Measurements from ENCODE around the gene DHX40. TPM values are rescaled to one million over a fixed set of nuclear protein-coding genes. Genes with fewer than 3 reads are reported as not detected.

The DHX40 gene
- total and polyA plus RNA-seq, 2 of the 8 experiments (the other 6 are each of a cell fraction or from before 2014, with no cell fraction given), result 13.5 to 28.3 TPM

DNA sequence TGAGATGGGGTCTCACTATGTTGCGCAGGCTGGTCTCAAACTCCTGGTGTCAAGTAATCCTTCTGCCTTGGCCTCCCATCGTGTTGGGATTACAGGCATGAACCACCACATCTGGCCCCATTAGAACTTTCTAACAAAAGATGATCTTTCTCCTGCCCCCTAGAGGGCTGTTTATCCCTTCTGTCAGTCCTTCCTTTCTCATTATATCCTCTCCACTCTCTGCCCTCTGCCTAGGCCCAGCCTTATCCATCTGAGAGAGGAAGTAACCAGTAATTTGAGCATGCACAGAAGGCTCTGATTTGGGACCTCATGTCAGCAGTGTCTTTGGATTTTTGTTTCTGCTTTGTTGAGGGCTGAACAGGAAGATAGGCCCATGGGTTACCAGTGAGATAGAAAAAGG is 4.4 kb upstream of the DHX40 start:
- POLR2A ChIA-PET (ENCODE audit: partially characterized antibody), result no interaction called here
- peak overlapping the region; percentile 75; the same call in 1 of the 2 replicates for H2AFZ ChIP-seq (ENCODE audit: low read length)

More for the DNA sequence above, 4.4 kb upstream of the DHX40 start:
- Histone ChIP-seq H3K23ac (ENCODE audit: insufficient read length) (no peak overlapping the region), H3K14ac (ENCODE audit: insufficient read length) (no peak overlapping the region), H2BK20ac (ENCODE audit: low read length) (no peak overlapping the region), H4K20me1 (replicated peaks in 1 of 2; ENCODE audit: control insufficient read depth in 1 of 2, insufficient read depth in 2 of 2, low read length in 2 of 2) (no peaks in the 10 kb centered on the region), H2BK5ac (ENCODE audit: low read depth, low read length) (no peak overlapping the region), H4K8ac (ENCODE audit: extremely low read depth, insufficient read depth, low read length) (no peak overlapping the region), H3K56ac (replicated peaks; ENCODE audit: insufficient read length, low read depth, low read length) (no peak overlapping the region), H3K27me3 (replicated peaks in 1 of 4; ENCODE audit: control insufficient read depth in 3 of 4, extremely low read depth in 1 of 4, insufficient read depth in 3 of 4, low read length in 3 of 4) (peaks cover 7 to 13% (median 11%) of the 10 kb centered on the region in 4 experiments), H3K36me3 (ENCODE audit: control insufficient read depth in 2 of 4, insufficient read depth in 4 of 4, low read length in 3 of 4) (peaks cover 0 to 6% (median 0%) of the 10 kb centered on the region in 4 experiments; a peak in 2 of 8 replicates), H3K9me3 (ENCODE audit: insufficient read depth in 2 of 2, low read depth in 1 of 2, low read length in 1 of 2) (peaks cover 7 to 11% of the 10 kb centered on the region in 2 experiments), H3K27ac (ENCODE audit: low read depth, low read length) (no peak overlapping the region), H3K4ac (replicated peaks; ENCODE audit: insufficient read length, low read depth, low read length) (no peak overlapping the region), H3K4me1 (replicated peaks in 1 of 4; ENCODE audit: control insufficient read depth in 3 of 4, insufficient read depth in 4 of 4, low read length in 3 of 4) (no peaks in the 10 kb centered on the region), H4K5ac (ENCODE audit: insufficient read length, low read depth, low read length) (no peak overlapping the region), H3K18ac (ENCODE audit: extremely low read depth, low read length) (no peak overlapping the region), H3K23me2 (ENCODE audit: low read depth, low read length) (0 out of 2 replicates have a peak, but pooled peaks cover under 1% of the 10 kb centered on the region), H2BK15ac (ENCODE audit: low read length) (no peak overlapping the region), H3K9ac (replicated peaks in 1 of 4; ENCODE audit: extremely low read depth in 1 of 4, low read depth in 3 of 4, low read length in 3 of 4) (no peak overlapping the region; a peak in 1 of 7 replicates), H3K79me1 (ENCODE audit: low read depth, low read length) (no peaks in the 10 kb centered on the region), H3K79me2 (ENCODE audit: control insufficient read depth in 1 of 2, insufficient read depth in 2 of 2, low read length in 2 of 2) (peaks cover 0 to 1% of the 10 kb centered on the region in 2 experiments; a peak in 2 of 4 replicates), H2BK12ac (ENCODE audit: low read depth, low read length) (no peak overlapping the region), H2AK5ac (ENCODE audit: low read depth, low read length) (no peak overlapping the region), H3K4me2 (ENCODE audit: insufficient read depth in 1 of 2, low read depth in 2 of 2, low read length in 2 of 2) (no peak overlapping the region), H3K4me3 (ENCODE audit: extremely low read depth in 1 of 4, insufficient read depth in 2 of 4, low read depth in 3 of 4, low read length in 4 of 4) (no peak overlapping the region), H2BK120ac (replicated peaks; ENCODE audit: low read depth, low read length) (no peak overlapping the region), H4K91ac (replicated peaks; ENCODE audit: insufficient read length, low read length) (no peak overlapping the region)
- CTCF ChIA-PET (ENCODE audit: partially characterized antibody), result interaction anchor here (0.6 to 4.0 kb wide), 7 partner anchors 11 to 1029 kb away, joined by 3 to 31 read pairs (median 5); no protein-coding TSS in a partner anchor
- DNase-seq (ENCODE audit: low read depth in 1 of 2, low spot score in 2 of 2) (no peak), FAIRE-seq (no peak)
- WGBS, 2 experiments (ENCODE audit: extremely low coverage in 1 of 2, insufficient coverage in 1 of 2, insufficient read length in 1 of 2, insufficient replicate concordance in 2 of 2, low coverage in 1 of 2, low lambda C conversion rate in 2 of 2, missing lambda C conversion rate in 1 of 2), result 79% methylated on average over 2 of the region's 2 CpGs; no CpG with 5 or more reads in 1 of the 2 experiments
- TF ChIP-seq TAF7 (optimal IDR thresholded peaks at IDR 0.05; ENCODE audit: borderline replicate concordance, low read depth, low read length), result no peak
- TF ChIP-seq, protein P1, sequence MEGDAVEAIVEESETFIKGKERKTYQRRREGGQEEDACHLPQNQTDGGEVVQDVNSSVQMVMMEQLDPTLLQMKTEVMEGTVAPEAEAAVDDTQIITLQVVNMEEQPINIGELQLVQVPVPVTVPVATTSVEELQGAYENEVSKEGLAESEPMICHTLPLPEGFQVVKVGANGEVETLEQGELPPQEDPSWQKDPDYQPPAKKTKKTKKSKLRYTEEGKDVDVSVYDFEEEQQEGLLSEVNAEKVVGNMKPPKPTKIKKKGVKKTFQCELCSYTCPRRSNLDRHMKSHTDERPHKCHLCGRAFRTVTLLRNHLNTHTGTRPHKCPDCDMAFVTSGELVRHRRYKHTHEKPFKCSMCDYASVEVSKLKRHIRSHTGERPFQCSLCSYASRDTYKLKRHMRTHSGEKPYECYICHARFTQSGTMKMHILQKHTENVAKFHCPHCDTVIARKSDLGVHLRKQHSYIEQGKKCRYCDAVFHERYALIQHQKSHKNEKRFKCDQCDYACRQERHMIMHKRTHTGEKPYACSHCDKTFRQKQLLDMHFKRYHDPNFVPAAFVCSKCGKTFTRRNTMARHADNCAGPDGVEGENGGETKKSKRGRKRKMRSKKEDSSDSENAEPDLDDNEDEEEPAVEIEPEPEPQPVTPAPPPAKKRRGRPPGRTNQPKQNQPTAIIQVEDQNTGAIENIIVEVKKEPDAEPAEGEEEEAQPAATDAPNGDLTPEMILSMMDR (IDR thresholded peaks at IDR 0.05; ENCODE audit: control extremely low read depth in 1 of 3, insufficient read depth in 1 of 3, low read depth in 1 of 3, low read length in 3 of 3), result peak in 2 of 3 experiments; percentile 20 to 55; a peak in 2 of 4 replicates
- peak in 1 of 2 experiments; percentile 15; a peak in 2 of 4 replicates for TF ChIP-seq RAD21 (IDR thresholded peaks at IDR 0.05 in 1 of 2, conservative IDR thresholded peaks at IDR 0.05 in 1 of 2; ENCODE audit: low read depth in 2 of 2, low read length in 2 of 2)
